Ramos (cell line): ENCODE data around the gene FARS2.

Experiments used
- in situ Hi-C: fragments of 300-500 bp; cut with MboI; formaldehyde crosslinking; loops from one replicate; pipeline ENCODE4 v1.14.3; 2022; ENCODE audit warnings: low sequenced_read_pairs; ENCODE audit not compliant: unreplicated experiment

The FARS2 gene

DNA sequence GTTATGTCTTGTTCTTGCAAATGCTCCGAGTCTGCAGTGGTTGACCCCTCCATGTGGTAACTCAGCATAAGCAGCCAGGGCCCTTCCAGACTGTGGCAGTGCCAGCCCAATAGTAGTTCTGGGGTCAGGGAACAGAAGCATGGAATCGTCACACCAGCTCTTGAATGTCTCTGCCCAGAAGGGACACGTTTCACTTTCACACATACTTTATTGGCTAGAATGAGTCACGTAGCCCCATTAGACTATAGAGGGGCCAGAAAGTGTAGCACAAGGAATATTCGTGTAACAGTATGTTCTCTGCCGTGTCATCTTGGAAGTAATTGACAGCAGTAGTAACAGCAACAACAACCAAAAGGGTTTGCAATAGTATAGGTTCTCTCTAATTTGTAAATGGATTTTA is 254.7 kb downstream of the FARS2 start:
- in situ Hi-C loops: no loop called here

- in situ Hi-C loops: no loop called here
These were observed 256.5 kb downstream of the FARS2 start for GRCh38 chr6:5517796-5518195.

DNA sequence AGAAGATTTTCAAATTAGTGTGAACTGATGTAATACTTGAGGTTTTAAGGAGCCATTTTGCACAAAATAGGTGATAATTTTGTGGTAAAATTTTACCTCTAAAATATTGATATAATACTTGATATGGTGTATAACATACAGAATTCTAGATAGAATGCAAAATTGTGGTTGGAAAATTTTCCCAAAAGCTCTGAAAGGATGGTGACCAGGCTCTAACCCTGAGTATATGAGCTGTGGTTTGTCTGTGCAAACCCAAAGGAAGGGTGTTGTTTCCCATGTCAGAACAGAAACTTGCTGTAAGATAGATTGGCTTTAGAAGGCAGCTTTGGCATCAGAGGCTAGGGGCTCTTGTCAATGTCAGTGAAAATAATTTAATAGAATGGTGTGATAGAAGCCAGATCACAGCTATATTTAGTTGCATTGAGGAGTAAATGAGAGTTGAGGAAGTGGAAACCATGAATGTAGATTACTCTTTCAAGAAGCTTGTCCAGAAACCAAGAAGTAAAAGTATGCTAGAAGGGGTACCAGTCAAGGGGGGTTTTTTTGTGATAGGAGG is 257.7 kb downstream of the FARS2 start:
- in situ Hi-C loops: no loop called here

DNA sequence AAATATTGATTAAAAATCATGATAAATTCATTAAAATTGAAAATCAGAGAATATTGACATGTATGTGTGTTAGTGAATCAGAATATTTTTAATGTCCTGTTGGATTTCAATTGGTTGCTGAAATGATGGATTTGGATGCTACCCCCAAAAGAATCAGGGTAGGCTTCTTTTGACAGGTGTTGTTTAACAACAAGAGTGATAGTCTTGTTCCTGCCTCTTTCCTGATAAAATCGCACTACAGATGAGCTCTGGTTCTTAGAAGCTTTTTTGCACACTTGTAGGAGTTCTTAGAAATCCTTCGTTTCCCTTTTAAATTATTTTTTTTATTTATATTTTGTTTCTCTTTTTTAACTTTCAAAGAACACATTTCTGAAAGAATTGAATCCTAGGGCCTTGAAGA is 259.5 kb downstream of the FARS2 start:
- in situ Hi-C loops: no loop called here

DNA sequence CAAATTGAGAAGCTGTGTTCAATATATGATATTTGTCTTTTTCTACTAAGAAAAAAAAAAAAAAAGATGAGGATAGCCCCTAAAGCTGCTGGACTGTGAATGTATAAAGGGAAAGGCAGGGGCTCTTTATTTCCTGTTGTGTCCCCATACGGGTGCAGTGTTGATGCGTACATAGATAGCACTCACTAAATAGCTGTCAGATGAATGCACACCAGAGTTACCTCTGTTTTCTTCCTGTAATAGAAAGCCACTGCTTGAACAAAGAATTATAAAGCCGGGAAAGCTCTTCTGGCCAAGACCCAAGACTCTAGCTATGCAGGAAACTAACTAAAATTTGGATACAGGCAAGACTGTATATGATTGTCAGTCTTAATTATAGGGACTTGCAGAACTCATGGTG is 260.0 kb downstream of the FARS2 start:
- in situ Hi-C loops: no loop called here

- in situ Hi-C loops: no loop called here
These were observed 260.8 kb downstream of the FARS2 start for GRCh38 chr6:5522147-5522546.

DNA sequence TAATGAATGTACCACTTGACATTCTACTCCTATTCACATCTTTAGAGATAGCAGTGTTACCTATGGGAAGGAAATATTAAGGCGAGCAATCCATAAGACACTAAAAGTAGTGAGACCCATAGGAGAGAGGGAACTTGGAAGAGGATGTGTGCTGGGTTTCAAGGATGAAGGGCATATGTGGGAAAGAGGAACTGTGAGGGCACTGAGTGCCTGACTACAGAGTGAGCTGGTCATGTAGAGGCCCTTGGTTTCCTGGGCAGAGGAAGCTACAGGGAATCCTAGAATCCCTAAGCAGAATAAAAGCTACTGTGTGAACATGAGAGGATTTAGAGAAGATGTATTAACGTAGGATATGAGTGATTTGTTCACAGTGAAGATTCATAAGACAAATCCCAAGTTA is 262.8 kb downstream of the FARS2 start:
- in situ Hi-C loops: no loop called here

- in situ Hi-C loops: no loop called here
These were observed 263.9 kb downstream of the FARS2 start for GRCh38 chr6:5525209-5525608.

GRCh38 chr6:5529015-5529414 is 267.7 kb downstream of the FARS2 start:
- in situ Hi-C loops: no loop called here

DNA sequence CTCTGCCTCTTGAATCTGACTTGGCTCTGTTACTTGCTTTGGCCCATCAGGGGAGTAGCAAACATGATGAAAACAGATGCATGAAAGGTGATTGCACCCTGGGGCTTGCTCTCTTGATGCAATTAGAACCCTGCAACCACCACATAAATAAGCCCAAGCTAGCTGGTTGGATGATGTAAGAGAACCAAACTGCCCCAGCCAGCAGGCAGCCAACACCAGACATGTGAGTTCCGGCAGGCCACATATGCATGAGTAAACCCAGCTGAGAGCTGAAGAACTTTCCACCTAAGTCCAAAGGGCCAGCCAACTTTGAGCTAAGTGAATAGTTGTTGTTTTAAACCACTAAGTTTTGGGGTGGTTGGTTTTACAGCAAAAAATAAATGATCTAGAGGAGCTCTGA is 268.4 kb downstream of the FARS2 start:
- in situ Hi-C loops: no loop called here

GRCh38 chr6:5531161-5531560 is 269.8 kb downstream of the FARS2 start:
- in situ Hi-C loops: no loop called here

GRCh38 chr6:5531853-5532375 is 270.6 kb downstream of the FARS2 start:
- in situ Hi-C loops: no loop called here

GRCh38 chr6:5532941-5533340 is 271.6 kb downstream of the FARS2 start:
- in situ Hi-C loops: no loop called here

DNA sequence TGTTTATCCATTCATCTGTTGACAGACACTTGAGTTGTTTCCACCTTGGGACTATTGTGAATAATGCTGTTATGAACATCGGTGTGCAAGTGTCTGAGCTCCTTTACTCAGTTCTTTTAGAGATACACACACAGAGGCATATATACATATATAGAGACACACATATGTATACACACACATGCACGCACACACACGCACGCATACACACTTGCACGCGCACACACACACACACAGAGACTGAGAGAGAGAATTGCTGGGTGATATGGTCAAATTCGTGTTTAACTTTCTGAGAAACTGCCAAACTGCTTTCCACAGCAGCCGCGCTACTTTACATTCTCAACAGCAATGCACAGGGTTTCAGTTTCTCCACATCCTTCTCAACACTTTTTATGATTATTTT is 273.3 kb downstream of the FARS2 start:
- in situ Hi-C loops: no loop called here

- in situ Hi-C loops: no loop called here
These were observed 275.3 kb downstream of the FARS2 start for GRCh38 chr6:5536644-5537043.

DNA sequence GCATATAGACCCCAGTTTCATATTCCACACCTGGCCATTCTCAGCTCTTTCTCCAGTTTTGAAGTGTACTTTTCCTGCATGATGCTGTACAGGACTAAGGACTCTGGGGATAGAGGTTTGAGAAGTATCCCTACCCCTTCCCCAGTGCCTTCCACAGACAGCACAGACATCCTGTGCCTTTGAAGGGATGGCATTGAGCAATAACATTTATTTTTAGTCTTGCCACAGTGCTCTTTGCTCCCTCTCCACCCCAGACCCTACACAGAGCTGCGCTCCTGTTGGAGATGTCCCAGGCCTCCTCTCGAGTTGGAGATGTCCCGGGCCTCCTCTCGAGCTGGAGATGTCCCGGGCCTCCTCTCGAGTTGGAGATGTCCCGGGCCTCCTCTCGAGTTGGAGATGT is 275.8 kb downstream of the FARS2 start:
- in situ Hi-C loops: no loop called here

GRCh38 chr6:5537967-5538366 is 276.7 kb downstream of the FARS2 start:
- in situ Hi-C loops: no loop called here

DNA sequence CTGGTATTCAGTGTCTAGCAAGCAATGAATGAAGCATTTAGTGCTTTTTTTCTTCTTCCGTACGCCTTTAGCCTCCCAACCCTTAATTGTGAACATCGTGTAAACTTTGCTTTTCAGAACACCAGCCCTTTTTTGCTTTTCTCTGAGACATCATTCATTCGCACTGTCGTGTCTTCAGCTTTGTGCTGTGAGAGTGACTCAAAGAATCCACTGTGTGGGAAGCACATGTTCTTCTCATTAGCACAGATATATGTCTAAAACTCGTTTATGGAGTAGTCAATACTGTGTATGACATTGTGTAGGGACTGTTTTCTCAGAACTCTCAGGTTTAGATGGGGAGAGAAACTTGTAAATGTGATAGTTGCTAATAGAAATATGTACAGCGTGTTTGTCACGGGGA is 279.1 kb downstream of the FARS2 start:
- in situ Hi-C loops: no loop called here

DNA sequence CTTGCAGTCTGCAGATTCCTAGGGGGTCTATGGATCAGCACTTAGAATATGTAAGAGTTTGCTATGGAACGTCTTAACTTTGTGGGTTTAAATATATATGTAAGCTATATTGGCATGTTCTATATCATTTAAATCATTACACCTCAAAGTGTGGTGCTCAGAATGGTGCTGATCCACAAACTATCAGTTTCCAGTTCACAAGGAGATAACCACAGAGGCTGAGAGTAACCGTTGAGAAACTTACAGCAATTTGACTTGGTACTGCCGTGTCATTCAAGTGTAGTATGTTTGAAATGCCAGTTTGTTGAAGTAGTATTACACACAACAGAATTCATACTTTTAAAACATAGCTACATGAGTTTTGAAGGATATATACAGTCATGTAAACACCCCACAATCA is 279.7 kb downstream of the FARS2 start:
- in situ Hi-C loops: no loop called here

GRCh38 chr6:5541751-5542432 is 280.6 kb downstream of the FARS2 start:
- in situ Hi-C loops: no loop called here

DNA sequence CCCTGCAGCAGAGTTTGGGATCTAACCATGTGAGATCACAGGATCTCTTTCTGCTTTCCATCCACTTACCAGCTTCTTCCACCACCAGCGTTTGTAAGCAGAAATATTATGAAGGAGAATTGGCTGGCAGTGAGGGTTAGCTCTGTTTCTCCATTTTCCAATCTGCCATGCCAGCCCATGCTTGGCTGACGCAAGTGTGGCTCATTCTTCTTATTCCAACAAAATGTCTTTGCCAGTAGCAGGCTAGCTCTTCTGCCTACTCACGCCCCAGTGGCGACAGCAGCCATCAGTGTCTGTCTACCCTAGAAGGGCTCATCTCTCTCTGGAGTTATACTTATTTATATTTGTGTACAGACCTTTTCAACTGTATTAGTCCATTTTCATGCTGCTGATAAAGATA is 286.2 kb downstream of the FARS2 start:
- in situ Hi-C loops: no loop called here

GRCh38 chr6:5550631-5551030 is 289.3 kb downstream of the FARS2 start:
- in situ Hi-C loops: no loop called here
